Heart left ventricle (tissue), 13 donors: Measurements from ENCODE around the gene GADL1.

ENCODE experiments used
- CTCF ChIP-seq, 12 donors: fragments of 200-600 bp; sonication (generic) in 4 of 12; IDR thresholded peaks; one replicate each; pipeline versions ENCODE4 v1.5.0 to v1.8.0; 2018 to 2022; ENCODE audit warnings: antibody characterized with exemption in 12 of 12, mild to moderate bottlenecking in 5 of 12
- POLR2A ChIP-seq, 2 donors: fragments of 450-650 bp; IDR thresholded peaks; one replicate each; pipeline ENCODE4 v1.6.1; 2017; ENCODE audit warnings: antibody characterized with exemption in 2 of 2, mild to moderate bottlenecking in 2 of 2, moderate library complexity in 2 of 2
- donor health status: ischemic (EF 13 %, LVEDD 7.1; RV severe dilation, severe dysfunction).
- donor health status: DM: no; HTN: yes; CAD: no.
- donor health status: DM: no; HTN: no; CAD: no.
- donor health status: ischemic (EF 25% LVEDD 6.9; RV normal size, moderate dysfunction).
- donor health status: ischemic (EF 25% LVEDD 5.7; RV mildly dilated, moderate dysfunction).
- donor health status: ischemic (EF 35%, LVEDD 5.7; RV mildly dilated, moderate dysfunction).
- donor health status: nonischemic (EF 11% LVEDD 7.7; RV severe dilation, severe dysfunction).
- donor health status: DM: yes; HTN: yes; CAD: no.
- donor health status: PGD.
- donor health status: ischemic (EF 29% LVEDD 5.4; RV normal size, mild dysfunction).
- donor health status: nonischemic (EF 23%, LVEDD 6.1; RV moderate dilation, normal function).

GRCh38 chr3:30720586-30721313, 173.7 kb downstream of the GADL1 start:
- no peak for TF ChIP-seq CTCF (IDR thresholded peaks at IDR 0.05)
- TF ChIP-seq POLR2A (IDR thresholded peaks at IDR 0.05) = no peak
